ENCODE data around the gene CRYAB. TPM values are rescaled to one million over a fixed set of nuclear protein-coding genes. Genes with fewer than 3 reads are reported as not detected.

CRYAB gene
- total RNA-seq, 1 donor from 2014 or later: 0.45 TPM

DNA sequence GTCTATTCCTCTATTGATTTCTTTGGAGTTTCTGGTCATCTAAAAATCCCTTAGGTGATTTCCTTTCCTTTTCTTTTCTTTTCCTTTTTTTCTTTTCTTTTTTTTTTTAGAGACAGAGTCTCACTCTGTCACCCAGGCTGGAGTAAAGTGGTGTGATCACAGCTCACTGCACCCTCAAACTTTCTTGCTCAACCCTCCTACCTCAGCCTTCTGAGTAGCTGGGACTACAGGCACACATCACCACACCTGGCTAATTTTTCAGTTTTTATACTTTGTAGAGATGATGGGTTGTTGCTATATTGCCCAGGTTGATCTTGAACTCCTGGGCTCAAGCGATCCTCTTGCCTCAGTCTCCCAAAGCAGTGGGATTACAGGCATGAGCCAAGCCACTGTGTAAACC lies 5.2 kb upstream of the CRYAB start:
- no peak overlapping the region for H3K27ac Mint-ChIP-seq
- H3K27ac ChIP-seq: no peak overlapping the region
- H3K27me3 ChIP-seq: no peaks in the 10 kb centered on the region
- H3K36me3 ChIP-seq: no peaks in the 10 kb centered on the region
- peaks cover 4% of the 10 kb centered on the region for H3K27me3 Mint-ChIP-seq (ENCODE audit: insufficient read depth, low read depth)
- peaks cover 3% of the 10 kb centered on the region for H3K4me1 Mint-ChIP-seq
- H3K9me3 Mint-ChIP-seq: no peaks in the 10 kb centered on the region
- H4K20me1 ChIP-seq (ENCODE audit: low read depth): no peaks in the 10 kb centered on the region
- no peak overlapping the region for H2AFZ ChIP-seq (replicated peaks)
- H3K9ac ChIP-seq: no peak overlapping the region
- H3K4me1 ChIP-seq: peaks cover 9% of the 10 kb centered on the region
- no peaks in the 10 kb centered on the region for H3F3A ChIP-seq (ENCODE audit: low read depth)
- no peak for DNase-seq (ENCODE audit: low spot score)
- TF ChIP-seq EZH2phosphoT487 (IDR thresholded peaks at IDR 0.05) (no peak), EZH2 (IDR thresholded peaks at IDR 0.05) (no peak)
- TF ChIP-seq, protein P1, sequence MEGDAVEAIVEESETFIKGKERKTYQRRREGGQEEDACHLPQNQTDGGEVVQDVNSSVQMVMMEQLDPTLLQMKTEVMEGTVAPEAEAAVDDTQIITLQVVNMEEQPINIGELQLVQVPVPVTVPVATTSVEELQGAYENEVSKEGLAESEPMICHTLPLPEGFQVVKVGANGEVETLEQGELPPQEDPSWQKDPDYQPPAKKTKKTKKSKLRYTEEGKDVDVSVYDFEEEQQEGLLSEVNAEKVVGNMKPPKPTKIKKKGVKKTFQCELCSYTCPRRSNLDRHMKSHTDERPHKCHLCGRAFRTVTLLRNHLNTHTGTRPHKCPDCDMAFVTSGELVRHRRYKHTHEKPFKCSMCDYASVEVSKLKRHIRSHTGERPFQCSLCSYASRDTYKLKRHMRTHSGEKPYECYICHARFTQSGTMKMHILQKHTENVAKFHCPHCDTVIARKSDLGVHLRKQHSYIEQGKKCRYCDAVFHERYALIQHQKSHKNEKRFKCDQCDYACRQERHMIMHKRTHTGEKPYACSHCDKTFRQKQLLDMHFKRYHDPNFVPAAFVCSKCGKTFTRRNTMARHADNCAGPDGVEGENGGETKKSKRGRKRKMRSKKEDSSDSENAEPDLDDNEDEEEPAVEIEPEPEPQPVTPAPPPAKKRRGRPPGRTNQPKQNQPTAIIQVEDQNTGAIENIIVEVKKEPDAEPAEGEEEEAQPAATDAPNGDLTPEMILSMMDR (IDR thresholded peaks at IDR 0.05): no peak
- H3K4me3 Mint-ChIP-seq: no peak overlapping the region
- H3K4me2 ChIP-seq: no peak overlapping the region
- H3K9me3 ChIP-seq (ENCODE audit: low read depth): no peaks in the 10 kb centered on the region
- no peaks in the 10 kb centered on the region for H3K79me2 ChIP-seq (ENCODE audit: low read depth)
- H3K4me3 ChIP-seq: no peak overlapping the region
- H3K36me3 Mint-ChIP-seq: no peaks in the 10 kb centered on the region

DNA sequence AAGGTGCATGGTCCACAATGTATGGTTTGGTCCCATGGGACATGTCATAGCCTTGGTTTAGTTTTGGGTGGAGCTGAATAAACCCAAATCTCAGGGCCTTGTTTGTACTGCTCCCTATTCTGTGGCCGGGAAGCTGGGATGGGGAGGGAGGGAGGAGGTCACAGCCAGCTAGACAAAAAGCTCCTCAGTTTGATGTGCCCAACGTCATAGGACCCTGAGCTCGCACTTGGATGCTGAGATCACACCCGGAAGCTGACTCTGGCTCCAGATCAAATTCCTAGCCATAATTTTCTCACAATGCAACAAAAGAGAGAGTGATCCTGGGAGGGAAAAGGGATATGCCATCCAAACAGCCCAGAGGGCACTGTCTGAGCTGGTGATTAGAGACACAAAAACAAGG lies 2.4 kb upstream of the CRYAB start:
- no peaks in the 10 kb centered on the region for H3F3A ChIP-seq (ENCODE audit: low read depth)
- no peak overlapping the region for H3K27ac Mint-ChIP-seq
- H3K4me3 Mint-ChIP-seq: no peak overlapping the region
- no peak overlapping the region for H3K4me3 ChIP-seq
- H3K9me3 ChIP-seq (ENCODE audit: low read depth): no peaks in the 10 kb centered on the region
- no peak overlapping the region for H3K27ac ChIP-seq
- no peaks in the 10 kb centered on the region for H3K36me3 ChIP-seq
- H3K79me2 ChIP-seq (ENCODE audit: low read depth): no peaks in the 10 kb centered on the region
- no peaks in the 10 kb centered on the region for H4K20me1 ChIP-seq (ENCODE audit: low read depth)
- no peak overlapping the region for H3K4me2 ChIP-seq
- peaks cover 12% of the 10 kb centered on the region for H3K4me1 Mint-ChIP-seq
- H3K27me3 Mint-ChIP-seq (ENCODE audit: insufficient read depth, low read depth): peaks cover 4% of the 10 kb centered on the region
- H3K36me3 Mint-ChIP-seq: no peaks in the 10 kb centered on the region
- no peaks in the 10 kb centered on the region for H3K27me3 ChIP-seq
- H2AFZ ChIP-seq (replicated peaks): no peak overlapping the region
- no peak for TF ChIP-seq EZH2 (IDR thresholded peaks at IDR 0.05)
- TF ChIP-seq, protein P1 (IDR thresholded peaks at IDR 0.05): no peak
- H3K9ac ChIP-seq: no peak overlapping the region
- peaks cover 9% of the 10 kb centered on the region for H3K4me1 ChIP-seq
- no peak for DNase-seq (ENCODE audit: low spot score)
- no peaks in the 10 kb centered on the region for H3K9me3 Mint-ChIP-seq

DNA sequence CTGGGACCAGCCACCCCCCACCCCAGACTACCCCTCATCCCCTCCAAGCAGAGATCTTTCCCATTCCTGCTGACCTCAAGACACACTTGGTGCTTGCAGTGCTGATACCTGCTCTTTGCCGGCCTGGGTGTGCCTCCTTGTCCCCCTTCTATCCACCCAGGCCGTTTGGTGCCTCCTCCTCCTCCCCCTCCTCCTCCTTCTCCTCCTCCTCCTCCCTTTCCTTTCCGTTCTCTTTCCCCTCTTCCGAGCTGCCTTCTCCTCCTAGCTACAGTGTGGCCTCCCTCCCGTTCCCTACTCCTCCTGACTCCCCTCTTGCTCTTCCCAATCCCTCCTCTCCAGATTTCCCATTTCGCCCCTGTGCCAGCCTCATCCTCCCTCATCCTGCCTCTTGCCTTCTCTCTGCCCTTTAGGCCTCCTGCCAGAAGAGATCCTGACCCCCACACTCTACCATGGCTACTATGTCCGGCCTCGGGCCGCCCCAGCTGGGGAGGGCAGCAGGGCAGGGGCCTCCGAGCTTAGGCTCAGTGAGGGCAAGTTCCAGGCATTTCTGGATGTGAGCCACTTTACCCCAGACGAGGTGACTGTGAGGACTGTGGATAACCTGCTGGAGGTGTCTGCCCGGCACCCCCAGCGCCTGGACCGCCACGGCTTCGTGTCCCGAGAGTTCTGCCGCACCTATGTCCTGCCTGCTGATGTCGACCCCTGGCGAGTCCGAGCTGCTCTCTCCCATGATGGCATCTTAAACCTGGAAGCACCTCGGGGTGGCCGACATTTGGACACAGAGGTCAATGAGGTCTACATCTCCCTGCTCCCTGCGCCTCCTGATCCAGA lies 1.7 kb upstream of the CRYAB start:
- H2AFZ ChIP-seq (replicated peaks): peak overlapping the region; percentile 50
- no peaks in the 10 kb centered on the region for H4K20me1 ChIP-seq (ENCODE audit: low read depth)
- DNase-seq (ENCODE audit: low spot score): no peak
- no peak overlapping the region for H3K4me3 ChIP-seq
- no peak overlapping the region for H3K4me3 Mint-ChIP-seq
- H3K9me3 Mint-ChIP-seq: no peaks in the 10 kb centered on the region
- TF ChIP-seq EZH2phosphoT487 (IDR thresholded peaks at IDR 0.05) (no peak), EZH2 (IDR thresholded peaks at IDR 0.05) (no peak)
- TF ChIP-seq, protein P1 (IDR thresholded peaks at IDR 0.05): no peak
- no peaks in the 10 kb centered on the region for H3K36me3 ChIP-seq
- H3K27ac Mint-ChIP-seq: no peak overlapping the region
- H3K9me3 ChIP-seq (ENCODE audit: low read depth): no peaks in the 10 kb centered on the region
- H3K27ac ChIP-seq: no peak overlapping the region
- peaks cover 10% of the 10 kb centered on the region for H3K4me1 Mint-ChIP-seq
- H3K4me1 ChIP-seq: peaks cover 9% of the 10 kb centered on the region
- H3K4me2 ChIP-seq: no peak overlapping the region
- H3K27me3 Mint-ChIP-seq (ENCODE audit: insufficient read depth, low read depth): peaks cover 2% of the 10 kb centered on the region
- no peaks in the 10 kb centered on the region for H3K79me2 ChIP-seq (ENCODE audit: low read depth)
- no peaks in the 10 kb centered on the region for H3F3A ChIP-seq (ENCODE audit: low read depth)
- H3K36me3 Mint-ChIP-seq: no peaks in the 10 kb centered on the region
- H3K9ac ChIP-seq: no peak overlapping the region
- no peaks in the 10 kb centered on the region for H3K27me3 ChIP-seq
